Dermis blood vessel endothelial cell (primary cell): ENCODE results near the gene COP1. TPM values are rescaled to one million over a fixed set of nuclear protein-coding genes. Genes with fewer than 3 reads are reported as not detected.
A peak's percentile ranks its signal among the peaks of the same experiment; 100 is the strongest.
"Not testable (repeated sequence)": the region's sequence is repeated elsewhere in the genome, so short reads cannot be mapped to it uniquely, and the experiment has no call there.

Source experiments
- DNase-seq: peaks from one replicate; pipeline ENCODE4 v3.0.0; 2010
- total RNA-seq: library from RNA; depleted of rRNA; stranded (reverse); fragments of >200 nt; gene quantifications from 2 replicates; pipeline ENCODE4 v1.2.3, GENCODE V29; 2014

The COP1 gene
- total RNA-seq = 65.2 and 68.5 TPM in 2 replicates

DNA sequence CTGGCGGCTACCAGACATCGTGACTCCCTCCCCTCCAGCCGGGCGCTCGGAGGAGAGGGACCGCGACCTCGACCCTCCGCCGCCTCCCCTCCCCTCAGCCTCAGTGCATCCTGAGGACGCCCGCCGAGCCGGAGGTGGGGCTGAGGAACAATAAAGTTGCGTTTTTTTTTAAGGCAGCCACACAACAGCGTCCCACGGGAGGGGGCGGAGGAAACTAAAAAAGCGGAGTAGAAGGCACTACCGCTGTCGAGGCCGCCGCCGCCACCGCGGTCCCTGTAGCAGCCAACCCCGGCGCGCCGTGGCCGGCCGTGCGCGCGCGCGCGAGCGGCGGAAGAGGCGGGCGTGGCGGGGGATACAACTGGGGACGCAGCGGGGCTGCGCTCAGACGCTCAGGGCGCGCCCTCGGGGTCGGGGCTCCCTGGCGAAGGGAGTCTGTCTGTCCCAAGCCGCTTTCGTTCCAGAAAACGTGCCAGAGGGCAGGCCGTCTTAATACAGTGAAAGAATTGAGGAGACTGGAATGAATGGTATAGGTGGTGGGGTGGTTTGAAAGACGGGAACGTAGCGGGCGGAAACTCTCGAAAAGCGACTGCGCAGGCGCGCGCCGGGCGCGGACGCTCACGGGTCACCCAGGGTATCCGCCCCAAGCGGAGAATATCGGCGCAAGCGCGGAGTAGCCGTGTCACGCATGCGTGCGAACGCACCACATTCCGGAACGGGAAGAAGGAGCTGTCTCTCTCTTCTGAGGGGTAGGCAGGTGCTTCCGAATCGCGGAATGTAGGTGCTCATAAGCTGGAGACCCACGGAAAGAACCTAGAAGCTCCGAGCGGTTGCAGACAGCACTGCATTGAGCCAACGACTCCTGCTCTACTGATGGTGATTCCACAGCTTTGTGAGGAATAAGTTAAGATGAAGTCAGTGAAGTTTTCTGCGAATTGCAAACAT, at the start of gene COP1:
Gene COP1, minus strand, starts transcription at position 326 of the 942 bp plus-strand sequence. Its CDS starts 308 bp downstream, at position 18.
- DNase-seq = peak; percentile 97

DNA sequence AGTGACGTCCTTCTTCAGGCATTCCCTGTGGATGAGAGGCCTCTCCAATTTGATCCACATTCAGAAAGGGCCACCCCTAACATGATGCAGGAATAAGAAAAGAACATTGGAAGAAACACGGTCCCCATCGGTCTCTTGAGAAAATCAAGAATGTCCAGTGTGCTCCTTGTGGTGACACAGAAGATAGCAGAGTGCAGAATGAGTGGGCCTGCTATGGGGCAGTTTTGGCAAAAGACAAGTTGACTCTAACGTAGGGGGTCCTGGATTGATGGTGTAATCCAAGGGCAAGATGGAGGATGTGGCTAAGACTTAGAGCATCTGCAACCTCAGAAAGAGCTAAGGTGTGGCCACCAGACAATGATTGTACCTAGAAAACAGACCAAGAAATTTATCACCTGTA, 45.1 kb upstream of the COP1 start:
- no peak for DNase-seq

DNA sequence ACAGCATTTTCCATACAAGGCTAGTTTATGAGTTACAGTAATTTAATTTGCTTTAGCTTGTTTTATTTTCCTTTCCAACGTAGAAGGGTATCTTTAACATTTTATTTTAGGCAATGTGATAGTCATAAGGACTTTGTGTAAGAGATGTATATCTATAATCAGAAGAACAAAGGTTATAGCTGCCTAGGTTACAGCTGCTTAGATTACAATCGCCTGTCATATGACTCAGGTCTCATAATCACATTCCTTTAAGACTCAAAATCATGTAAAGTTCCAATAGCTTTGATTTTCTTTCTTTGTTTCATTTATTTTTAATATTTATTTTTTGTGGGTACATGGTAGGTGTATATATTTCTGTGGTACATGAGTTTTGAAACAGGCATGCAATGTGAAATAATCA, 37.8 kb upstream of the COP1 start:
- DNase-seq = no peak

DNA sequence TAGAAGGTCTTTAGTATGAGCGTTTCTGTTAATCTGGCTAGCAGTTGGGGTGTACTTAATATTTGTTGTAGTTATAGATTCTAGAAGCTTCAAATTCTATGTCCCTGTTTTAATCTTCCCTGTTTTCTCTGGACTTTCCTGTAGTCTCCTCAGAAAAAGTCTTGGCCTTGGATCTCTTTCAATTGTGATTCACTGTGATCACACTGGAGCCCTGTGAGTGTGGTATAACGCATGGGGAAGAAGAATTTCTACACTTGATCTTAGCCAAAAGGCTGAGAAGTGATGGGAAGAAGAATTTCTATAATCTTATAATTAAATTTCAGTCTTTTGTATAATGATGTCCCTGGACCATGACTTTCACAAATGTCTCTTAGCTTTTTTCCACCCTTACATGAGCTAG, 36.7 kb upstream of the COP1 start:
- DNase-seq = no peak

DNA sequence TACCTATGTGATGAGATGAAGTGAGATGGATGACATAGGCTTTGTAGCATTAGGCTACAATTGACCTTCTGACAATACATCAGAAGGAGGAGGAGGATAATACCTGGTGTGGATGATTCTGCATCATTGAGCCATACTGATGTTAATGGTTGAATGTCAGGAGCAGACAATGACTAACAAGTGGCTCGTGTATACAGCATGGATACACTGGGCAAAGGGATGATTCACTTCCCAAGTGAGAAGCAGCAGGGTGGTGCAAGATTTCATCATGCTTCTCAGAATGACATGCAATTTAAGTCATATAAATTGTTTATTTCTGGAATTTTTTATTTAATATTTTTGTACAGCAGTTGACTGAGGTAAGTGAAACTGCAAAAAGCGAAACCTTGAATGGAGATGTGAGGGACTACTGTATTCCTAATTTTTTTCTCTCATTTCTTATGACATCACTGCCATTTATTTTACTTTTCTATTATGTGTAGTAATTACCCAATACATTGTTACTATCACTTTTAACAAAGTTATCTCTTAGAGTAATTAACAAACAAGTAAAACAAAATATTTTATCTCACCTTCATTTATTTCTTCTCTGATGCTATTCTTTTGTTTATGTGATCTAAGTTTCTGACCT, 34.4 kb upstream of the COP1 start:
- peak; percentile 45 for DNase-seq

DNA sequence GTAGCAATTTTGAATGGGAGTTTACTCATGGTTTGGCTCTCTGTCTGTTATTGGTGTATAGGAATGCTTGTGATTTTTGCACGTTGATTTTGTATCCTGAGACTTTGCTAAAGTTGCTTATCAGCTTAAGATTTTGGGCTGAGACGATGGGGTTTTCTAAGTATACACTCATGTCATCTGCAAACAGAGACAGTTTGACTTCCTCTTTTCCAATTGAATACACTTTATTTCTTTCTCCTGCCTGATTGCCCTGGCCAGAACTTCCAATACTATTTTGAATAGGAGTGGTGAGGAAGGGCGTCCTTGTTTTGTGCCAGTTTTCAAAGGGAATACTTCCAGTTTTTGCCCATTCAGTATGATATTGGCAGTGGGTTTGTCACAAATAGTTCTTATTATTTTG, 26.6 kb upstream of the COP1 start:
- DNase-seq = not testable (repeated sequence)

DNA sequence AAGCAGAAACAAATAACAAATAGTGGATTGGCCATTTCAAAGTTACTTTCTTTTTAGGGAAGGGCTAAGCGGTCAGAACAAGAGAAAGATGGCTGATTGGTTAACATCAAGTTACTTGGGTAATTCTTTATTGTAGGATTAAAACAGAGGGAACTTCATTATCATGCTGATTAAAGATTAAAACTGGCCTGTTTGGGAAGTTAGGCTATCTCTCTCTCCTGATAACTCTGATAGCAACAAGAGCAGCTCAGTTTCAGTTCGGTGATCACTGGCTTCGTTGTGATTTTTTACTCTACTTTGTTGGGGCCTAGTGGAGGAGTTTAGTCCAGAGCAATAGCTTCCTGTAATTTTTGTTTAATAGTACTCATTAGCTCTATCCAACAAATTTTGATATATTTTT, 20.5 kb upstream of the COP1 start:
- DNase-seq = no peak

DNA sequence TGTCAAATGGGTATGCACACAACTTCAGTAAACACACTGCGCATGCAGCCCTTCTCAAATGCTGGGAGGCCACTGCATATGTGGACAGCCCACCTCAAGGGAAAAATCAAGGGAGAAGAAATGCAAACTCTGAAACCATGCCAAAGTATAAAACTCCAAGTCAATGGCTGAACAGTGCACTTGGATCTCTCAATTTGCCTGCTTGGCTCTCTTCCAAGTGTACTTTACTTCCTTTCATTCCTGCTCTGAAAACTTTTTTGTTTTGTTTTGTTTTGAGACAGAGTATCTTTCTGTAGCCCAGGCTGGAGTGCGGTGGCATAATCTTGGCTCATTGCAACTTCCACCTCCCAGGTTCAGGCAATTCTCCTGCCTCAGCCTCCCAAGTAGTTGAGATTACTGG, 18.8 kb upstream of the COP1 start:
- peak; percentile 22 for DNase-seq

DNA sequence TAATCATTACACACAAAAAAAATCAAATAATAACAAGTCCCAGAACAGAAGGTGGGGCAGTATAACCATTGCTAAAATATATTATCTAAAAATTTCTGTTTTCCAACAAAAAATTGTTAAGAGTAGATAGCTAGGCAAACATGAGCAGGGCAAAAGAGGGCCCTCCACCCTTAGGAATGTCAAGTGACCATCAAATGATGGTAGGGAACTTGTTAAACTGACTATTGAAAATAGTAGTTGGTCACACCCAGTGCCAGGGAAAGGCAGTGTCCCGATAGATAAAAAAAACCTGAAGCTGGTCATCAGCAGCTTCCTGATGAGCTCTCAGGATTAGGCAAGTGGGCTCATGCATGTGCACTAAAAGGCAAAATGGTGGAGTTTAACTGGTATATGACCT, 18.4 kb upstream of the COP1 start:
- DNase-seq = no peak

DNA sequence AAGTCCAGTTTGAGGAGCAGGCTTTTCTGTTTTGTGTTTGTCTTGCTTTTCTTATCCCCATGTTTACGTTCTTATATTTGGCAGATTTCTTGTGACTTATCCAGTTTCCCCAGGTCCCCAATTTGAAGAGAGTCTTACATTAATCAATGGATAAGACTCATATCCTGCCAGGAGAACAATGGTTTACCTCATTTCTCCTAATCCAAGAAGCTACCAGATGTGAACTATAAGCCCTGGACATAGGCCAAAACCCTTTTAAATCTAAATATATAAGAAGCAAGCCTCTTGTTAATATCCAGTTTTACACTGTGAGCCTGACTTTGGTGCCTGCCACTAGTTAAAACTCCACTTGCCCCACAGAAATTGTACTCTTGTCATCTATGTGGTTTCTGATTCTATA, 15.1 kb upstream of the COP1 start:
- peak; percentile 58 for DNase-seq

DNA sequence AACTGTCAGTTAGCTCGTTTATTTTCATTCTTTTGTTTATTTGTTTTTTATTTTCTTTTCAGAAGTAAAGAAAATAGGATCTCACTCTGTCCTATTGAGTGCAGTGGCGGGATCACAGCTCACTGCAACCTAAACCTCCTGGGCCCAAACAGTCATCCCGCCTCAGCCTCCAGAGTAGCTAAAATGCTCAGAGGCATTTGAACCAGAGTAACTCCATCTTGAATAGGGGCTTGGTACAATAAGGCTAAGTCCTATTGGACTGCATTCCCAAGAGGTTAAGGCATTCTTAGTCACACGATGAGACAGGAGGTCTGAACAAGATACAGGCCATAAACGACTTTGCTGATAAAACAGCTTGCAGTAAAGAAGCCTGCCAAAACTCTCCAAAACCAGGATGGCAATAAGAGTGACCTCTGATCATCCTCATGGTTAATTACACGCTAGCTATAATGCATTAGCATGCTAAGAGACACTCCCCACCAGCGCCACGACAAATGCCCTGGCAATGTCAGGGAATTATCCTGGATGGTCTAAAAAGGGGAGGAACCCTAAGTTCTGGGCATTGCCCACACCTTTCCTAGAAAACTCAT, 13.1 kb upstream of the COP1 start:
- DNase-seq = no peak

DNA sequence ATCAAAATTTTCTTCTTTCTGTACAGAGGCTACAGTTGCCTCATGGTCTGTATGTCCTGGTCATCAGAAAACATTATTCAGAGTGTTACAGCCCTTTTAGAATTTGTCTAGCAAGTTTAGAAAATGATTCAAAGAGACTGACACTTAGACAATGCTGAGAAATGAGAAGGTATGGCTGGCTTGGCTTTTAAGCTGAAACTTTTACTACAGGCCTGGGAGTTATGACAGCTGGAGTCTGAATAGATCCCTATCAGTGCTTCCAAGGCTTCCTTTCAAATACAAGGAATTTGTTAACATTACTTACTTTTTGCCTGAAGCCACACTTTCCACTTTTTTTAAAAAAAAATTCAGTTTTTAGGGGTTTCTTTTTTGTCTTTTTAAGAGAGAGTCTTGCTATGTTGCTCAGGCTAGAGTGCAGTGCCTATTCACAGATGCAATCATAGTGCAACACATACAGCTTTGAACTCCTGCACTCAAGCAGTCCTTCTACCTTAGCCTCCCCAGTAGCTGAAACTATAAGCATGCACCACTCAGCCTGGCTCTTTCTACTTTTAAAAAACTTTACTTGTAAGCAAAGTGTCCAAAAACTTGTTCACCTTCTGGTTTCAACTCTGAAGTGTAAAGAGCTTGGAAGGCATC, 10.5 kb upstream of the COP1 start:
- DNase-seq = no peak

DNA sequence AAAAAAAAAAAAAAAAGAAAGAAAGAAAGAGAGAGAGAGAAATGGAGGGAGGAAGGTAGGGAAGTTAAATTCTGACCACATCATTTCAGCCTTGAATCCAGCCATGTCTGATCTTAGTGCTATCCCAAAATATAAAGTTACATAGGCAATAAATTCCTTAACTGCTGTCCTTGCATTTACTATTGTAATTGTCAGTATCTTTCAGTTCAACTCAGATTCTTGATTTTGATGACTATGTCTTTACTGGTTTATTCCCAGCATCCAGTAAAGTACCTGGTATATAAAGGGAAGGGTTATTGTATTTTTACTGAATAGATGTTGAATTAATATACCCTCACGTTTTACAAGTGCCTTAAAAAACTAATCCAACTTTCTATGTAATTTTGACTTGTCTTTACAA, 8.9 kb upstream of the COP1 start:
- no peak for DNase-seq

DNA sequence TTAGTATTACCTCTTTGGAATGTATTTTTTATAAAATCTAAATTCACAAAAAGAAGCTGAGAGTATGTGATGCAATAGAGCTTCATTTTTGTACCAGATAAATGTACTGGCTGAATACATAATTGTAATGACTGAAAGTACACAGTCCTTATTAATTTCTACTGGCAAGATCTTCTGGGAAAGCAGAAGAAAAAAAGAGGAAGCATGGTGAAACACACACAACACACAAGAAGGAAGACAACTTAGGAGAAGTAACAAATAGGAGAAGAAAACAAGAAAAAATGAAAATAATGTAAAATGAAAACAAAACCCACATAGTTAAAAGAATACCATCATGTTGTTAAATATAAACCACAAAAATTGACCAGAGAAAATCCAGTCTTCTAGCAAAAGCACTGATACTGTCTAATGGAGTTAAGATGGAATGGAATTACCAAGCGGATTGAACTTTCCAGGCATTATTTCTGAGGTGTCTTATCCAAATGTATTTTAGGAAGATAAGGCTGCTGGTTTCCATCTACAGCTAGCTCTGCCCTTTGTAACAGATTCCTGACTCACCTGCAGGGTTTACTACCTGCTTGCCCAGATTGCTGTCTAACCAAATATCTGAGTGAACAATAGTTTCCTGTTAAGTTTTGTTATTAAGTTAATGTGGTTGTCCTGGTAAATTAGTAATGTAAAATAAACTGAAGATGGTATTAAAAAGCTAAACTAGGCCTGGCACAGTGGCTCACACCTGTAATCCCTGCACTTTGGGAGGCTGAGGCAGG, 4.5 kb upstream of the COP1 start:
- no peak for DNase-seq

DNA sequence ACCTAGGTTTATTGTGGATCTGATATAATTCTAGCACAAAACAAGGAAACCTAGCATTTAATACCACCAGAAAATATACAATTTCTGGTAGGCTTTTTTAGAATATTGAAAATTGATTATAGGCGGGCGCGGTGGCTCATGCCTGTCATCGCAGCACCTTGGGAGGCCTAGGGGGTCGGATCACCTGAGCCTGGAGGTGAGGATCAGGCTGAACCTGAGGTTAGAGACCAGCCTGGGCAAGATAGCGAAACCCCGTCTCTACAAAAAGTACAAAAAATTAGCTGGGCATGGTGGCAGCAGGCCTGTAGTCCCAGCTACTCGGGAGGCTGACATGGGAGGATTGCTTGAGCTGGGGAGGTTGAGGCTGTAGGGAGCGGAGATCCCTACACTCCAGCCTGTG, 948 bp upstream of the COP1 start:
- no peak for DNase-seq

DNA sequence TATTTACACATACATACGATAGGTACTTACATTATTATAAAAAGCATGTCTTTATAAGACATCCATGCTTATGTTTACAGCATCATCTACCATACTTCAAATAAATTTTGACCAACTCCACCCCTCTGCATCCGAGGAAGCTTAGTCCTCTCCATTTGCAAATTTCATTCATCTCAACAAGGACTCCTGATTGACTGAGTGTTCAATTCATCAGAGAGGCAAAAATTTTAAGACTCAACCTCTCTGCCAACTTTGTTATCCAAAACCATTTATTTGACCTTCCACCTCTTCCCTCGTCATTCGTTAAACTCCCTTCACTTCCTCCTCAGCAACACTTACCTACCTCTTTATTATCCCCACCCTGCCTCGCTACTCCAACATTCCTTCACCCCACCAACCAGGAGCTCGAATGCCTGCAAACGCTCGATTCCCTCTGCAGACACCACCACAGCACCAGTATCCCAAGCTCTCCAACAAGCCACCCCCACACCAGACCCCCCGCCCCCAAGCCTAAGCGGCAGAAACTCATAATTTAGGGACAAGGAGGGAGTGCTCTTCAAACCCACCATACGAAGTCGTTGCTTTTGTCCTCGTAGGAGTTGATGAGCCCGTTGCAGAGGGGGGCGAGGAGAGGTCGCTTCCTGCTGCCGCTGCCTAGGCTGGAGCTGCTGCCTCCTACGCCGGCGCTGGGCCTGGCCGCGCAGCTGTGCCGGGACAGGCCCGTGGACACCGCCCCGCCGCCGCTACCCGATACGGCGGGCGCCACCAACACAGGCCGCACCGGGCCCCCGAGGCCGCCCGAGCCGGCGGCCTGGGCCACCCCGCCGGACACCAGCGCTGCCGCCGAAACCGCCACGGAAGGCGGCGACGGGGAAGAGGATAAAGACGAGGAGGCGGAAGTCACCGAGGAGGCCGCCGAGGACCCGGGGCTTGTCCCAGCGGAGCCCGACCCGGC, 803 bp downstream of the COP1 start:
- peak; percentile 59 for DNase-seq

DNA sequence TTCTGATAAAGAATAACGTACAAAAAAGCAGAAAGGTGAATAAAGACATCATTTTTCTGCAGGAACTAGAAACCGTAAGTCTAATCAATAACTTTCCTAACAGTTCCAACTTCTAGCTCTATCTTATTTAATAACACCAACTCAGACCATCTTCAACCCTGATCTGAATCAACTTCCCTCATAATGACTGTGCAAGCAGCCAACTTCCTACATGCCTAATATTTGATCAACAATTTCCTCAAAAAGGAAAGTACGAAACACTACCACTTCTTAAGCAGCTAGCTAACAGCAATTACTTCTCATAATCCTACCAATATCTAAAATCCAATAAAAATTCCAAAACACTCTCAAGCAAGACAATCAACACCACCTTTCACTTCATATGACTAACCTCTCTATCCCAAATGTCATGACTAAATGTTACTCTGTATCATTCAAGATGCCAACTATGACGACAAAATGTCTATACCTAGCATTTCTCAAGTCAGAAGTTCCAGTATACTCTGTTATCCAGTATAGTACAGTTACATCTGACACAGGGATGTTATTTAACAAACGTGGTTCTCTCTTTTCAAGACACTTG, 1.7 kb downstream of the COP1 start:
- DNase-seq = peak; percentile 47

DNA sequence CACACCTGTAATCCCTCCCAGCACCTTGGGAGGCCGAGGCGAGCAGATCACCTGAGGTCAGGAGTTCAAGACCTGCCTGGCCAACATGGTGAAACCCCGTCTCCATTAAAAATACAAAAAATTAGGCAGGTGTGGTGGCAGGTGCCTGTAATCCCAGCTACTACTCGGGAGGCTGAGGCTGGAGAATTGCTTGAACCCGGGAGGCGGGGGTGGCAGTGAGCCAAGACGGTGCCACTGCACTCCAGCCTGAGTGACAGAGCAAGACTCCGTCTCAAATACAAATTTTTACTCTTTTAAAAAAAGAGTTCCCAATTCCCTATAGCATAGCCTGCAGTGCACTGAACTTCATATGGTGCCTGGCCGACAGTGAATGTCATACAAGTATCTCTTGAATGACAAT, 2.4 kb downstream of the COP1 start:
- not testable (repeated sequence) for DNase-seq

DNA sequence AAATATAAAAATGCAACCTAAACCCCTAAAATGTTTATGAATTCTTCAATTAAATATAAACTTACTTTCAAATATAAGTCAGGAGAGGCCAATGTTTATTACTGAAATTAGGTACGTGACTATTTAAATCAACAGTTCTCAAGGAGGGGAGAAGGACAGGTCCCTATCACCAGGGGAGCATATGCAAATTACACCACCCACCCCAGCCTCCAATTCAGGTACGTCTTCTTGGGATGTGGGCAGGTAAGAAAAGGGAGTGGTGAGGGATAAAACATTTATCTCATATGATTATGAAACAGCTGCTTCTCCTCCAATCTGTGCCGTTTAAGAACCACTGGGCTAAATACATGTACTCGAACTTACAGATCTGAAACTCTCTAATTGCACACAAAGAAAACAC, 3.4 kb downstream of the COP1 start:
- no peak for DNase-seq

DNA sequence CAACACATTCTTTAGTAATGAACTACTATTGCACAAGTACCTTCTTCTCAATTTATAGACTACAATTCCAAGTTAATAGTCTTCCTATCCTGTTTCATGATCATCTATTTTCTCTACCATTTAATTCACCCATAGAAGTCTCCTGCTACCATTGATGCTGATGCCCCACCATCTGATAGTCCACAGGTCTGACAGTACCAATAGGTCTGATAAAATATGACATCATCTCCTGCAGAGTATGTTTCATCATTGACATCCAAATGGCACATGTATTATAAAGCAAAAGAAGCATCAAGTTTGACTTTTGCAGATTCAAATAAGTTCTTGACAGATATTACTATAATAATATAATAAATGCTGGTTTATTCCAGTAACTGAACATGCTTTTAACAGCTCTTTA, 5.5 kb downstream of the COP1 start:
- no peak for DNase-seq

DNA sequence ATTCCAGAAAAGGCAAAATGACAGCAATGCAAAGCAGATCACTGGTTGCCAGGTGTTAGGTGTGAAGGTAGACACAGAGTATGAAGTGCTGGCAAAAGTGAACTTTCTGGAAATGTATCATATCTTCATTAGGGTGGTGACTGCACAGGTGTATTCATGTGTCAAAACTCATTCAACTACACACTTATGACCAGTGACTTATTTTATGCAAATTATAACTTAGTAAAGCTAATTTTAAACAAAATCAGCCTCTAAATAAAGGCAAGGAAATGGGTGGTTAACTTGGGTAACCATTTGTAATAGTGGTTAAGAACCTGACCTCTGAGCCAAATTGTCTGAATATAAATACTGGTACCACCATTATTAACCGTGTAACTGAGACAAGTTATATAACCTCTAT, 7.4 kb downstream of the COP1 start:
- no peak for DNase-seq
